PC-9 (cell line): Measurements from ENCODE around the gene ENAH. TPM values are rescaled to one million over a fixed set of nuclear protein-coding genes. Genes with fewer than 3 reads are reported as not detected.

ENCODE experiments used
- BruUV-seq: library from RNA; stranded (reverse); fragments of 400-500 nt; replicated peaks from 2 replicates; lab custom pipeline; 2021; lab: Mats Ljungman, UMichigan
- CTCF ChIA-PET: fragments of 300-600 bp; sonication (Branson Sonifier 250); formaldehyde crosslinking; loops from one replicate; lab custom pipeline; 2022; ENCODE audit warnings: antibody characterized with exemption; lab: Charles Lee
- POLR2A ChIA-PET: fragments of 300-600 bp; sonication (Branson Sonifier 250); formaldehyde crosslinking; loops from one replicate; lab custom pipeline; 2022; ENCODE audit warnings: antibody characterized with exemption; ENCODE audit not compliant: unreplicated experiment; lab: Charles Lee
- DNase-seq, 2 experiments: peaks; one replicate each; pipeline versions ENCODE4 v3.0.0 to v3.0.0-alpha.2; 2015 to 2022; ENCODE audit warnings: mixed read lengths in 1 of 2
- H2AFZ ChIP-seq: fragments of 200-600 bp; sonication (generic); 2 replicates; pipeline ENCODE4 v1.8.1; 2017; ENCODE audit warnings: antibody characterized with exemption
- H3F3A ChIP-seq: fragments of 200-600 bp; sonication (generic); 2 replicates; pipeline ENCODE4 v1.8.1; 2017; ENCODE audit warnings: antibody characterized with exemption, mild to moderate bottlenecking, low read depth; ENCODE audit not compliant: insufficient read depth
- H3K27ac ChIP-seq: fragments of 200-600 bp; sonication (generic); 2 replicates; pipeline ENCODE4 v1.6.1; 2016; ENCODE audit warnings: mixed run types
- H3K27me3 ChIP-seq: fragments of 200-600 bp; sonication (generic); 2 replicates; pipeline ENCODE4 v1.6.1; 2016; ENCODE audit warnings: low read depth, mixed run types; ENCODE audit not compliant: insufficient read depth
- H3K36me3 ChIP-seq: fragments of 200-600 bp; sonication (generic); 2 replicates; pipeline ENCODE4 v1.6.1; 2016; ENCODE audit warnings: low read depth, mixed run types
- H3K4me1 ChIP-seq: fragments of 200-600 bp; sonication (generic); replicated peaks from 2 replicates; pipeline ENCODE4 v1.6.1; 2016; ENCODE audit warnings: mixed run types; ENCODE audit not compliant: insufficient read depth
- H3K4me2 ChIP-seq: fragments of 200-600 bp; sonication (generic); 2 replicates; pipeline ENCODE4 v1.6.1; 2017; ENCODE audit warnings: mixed run types
- H3K4me3 ChIP-seq: fragments of 200-600 bp; sonication (generic); 2 replicates; pipeline ENCODE4 v1.6.1; 2016; ENCODE audit warnings: mixed run types
- H3K79me2 ChIP-seq: fragments of 200-600 bp; sonication (generic); 2 replicates; pipeline ENCODE4 v1.6.1; 2017; ENCODE audit warnings: low read depth, mixed run types
- H3K9me2 ChIP-seq: fragments of 200-600 bp; sonication (generic); 2 replicates; pipeline ENCODE4 v1.8.1; 2017; ENCODE audit warnings: mild to moderate bottlenecking; ENCODE audit not compliant: insufficient read depth
- H3K9me3 ChIP-seq: fragments of 200-600 bp; sonication (generic); 2 replicates; pipeline ENCODE4 v1.8.1; 2016; ENCODE audit warnings: low read depth; ENCODE audit not compliant: insufficient read depth
- H4K20me1 ChIP-seq: fragments of 200-600 bp; sonication (generic); 2 replicates; pipeline ENCODE4 v1.8.1; 2017; ENCODE audit not compliant: insufficient read depth
- CTCF ChIP-seq: fragments of 200-600 bp; sonication (generic); conservative IDR thresholded peaks from 2 replicates; pipeline ENCODE4 v1.6.1; 2017; ENCODE audit warnings: mixed run types, antibody characterized with exemption, mild to moderate bottlenecking, moderate library complexity
- EZH2 ChIP-seq: fragments of 200-600 bp; sonication (generic); IDR thresholded peaks from 2 replicates; pipeline ENCODE4 v1.8.0; 2017; ENCODE audit warnings: antibody characterized with exemption, low read depth
- intact Hi-C: fragments of 100-400 bp; cut with micrococcal nuclease; formaldehyde crosslinking; loops from one replicate; pipeline ENCODE4 v1.10.0; 2022; ENCODE audit not compliant: unreplicated experiment
- total RNA-seq: library from RNA; stranded (reverse); gene quantifications from 2 replicates; pipeline ENCODE4 v1.2.3, GENCODE V29; 2021

ENAH gene
- total RNA-seq, 1 experiment from 2014 or later: 167 TPM

GRCh38 chr1:225598847-225599246 lies 54.1 kb downstream of the ENAH start:
- Histone ChIP-seq H4K20me1 (peaks cover 5% of the 10 kb centered on the region; the same call in 1 of the 2 replicates), H3K27ac (no peak overlapping the region), H3K9me2 (no peaks in the 10 kb centered on the region), H3K4me1 (peaks cover 30% of the 10 kb centered on the region), H3K9me3 (no peaks in the 10 kb centered on the region), H3K36me3 (0 out of 2 replicates have a peak, but pooled peaks cover 9% of the 10 kb centered on the region), H3K27me3 (no peaks in the 10 kb centered on the region), H3K4me3 (no peak overlapping the region), H3K4me2 (no peak overlapping the region), H3K79me2 (peaks cover 96% of the 10 kb centered on the region), H2AFZ (no peak overlapping the region), H3F3A (peaks cover 38% of the 10 kb centered on the region)
- TF ChIP-seq EZH2 (no peak), CTCF (no peak)
- no TSS peak for BruUV-seq
- intact Hi-C loops: no loop called here
- peak in 1 of 2 experiments; percentile 39 for DNase-seq
- POLR2A ChIA-PET: interaction anchor here (0.7 kb wide), 1 partner anchor 13 kb away, joined by 4 read pairs; no protein-coding TSS in a partner anchor
- CTCF ChIA-PET: no interaction called here

- intact Hi-C loops: no loop called here
- Histone ChIP-seq H4K20me1 (0 out of 2 replicates have a peak, but pooled peaks cover 6% of the 10 kb centered on the region), H3K4me2 (no peak overlapping the region), H3K4me1 (peaks cover 22% of the 10 kb centered on the region), H3F3A (peaks cover 32% of the 10 kb centered on the region), H3K9me2 (no peaks in the 10 kb centered on the region), H3K27ac (peak overlapping the region; percentile 30; the same call in 1 of the 2 replicates), H3K36me3 (0 out of 2 replicates have a peak, but pooled peaks cover 9% of the 10 kb centered on the region), H3K27me3 (no peaks in the 10 kb centered on the region), H3K4me3 (no peak overlapping the region), H3K79me2 (peaks cover 96% of the 10 kb centered on the region), H3K9me3 (no peaks in the 10 kb centered on the region), H2AFZ (no peak overlapping the region)
- ChIA-PET CTCF (interaction anchor here (0.7 kb wide), 1 partner anchor 30 kb away, joined by 3 read pairs; no protein-coding TSS in a partner anchor), POLR2A (no interaction called here)
- DNase-seq: no peak
- no peak for TF ChIP-seq CTCF
- TF ChIP-seq EZH2: no peak
- BruUV-seq: no TSS peak
These were observed 54.9 kb downstream of the ENAH start for GRCh38 chr1:225597926-225598575.

GRCh38 chr1:225596736-225597135 lies 56.2 kb downstream of the ENAH start:
- no peaks in the 10 kb centered on the region for H3K9me3 ChIP-seq
- BruUV-seq: no TSS peak
- no peaks in the 10 kb centered on the region for H3K9me2 ChIP-seq
- peaks cover 94% of the 10 kb centered on the region for H3K79me2 ChIP-seq
- no peak overlapping the region for H3K4me2 ChIP-seq
- no peaks in the 10 kb centered on the region for H3K27me3 ChIP-seq
- DNase-seq: no peak
- H3K36me3 ChIP-seq: 0 out of 2 replicates have a peak, but pooled peaks cover 9% of the 10 kb centered on the region
- peaks cover 10% of the 10 kb centered on the region; the same call in 1 of the 2 replicates for H3K4me1 ChIP-seq
- intact Hi-C loops: no loop called here
- no peak overlapping the region for H2AFZ ChIP-seq
- TF ChIP-seq CTCF (no peak), EZH2 (no peak)
- no peak overlapping the region for H3K4me3 ChIP-seq
- H3F3A ChIP-seq: peaks cover 24% of the 10 kb centered on the region
- 0 out of 2 replicates have a peak, but pooled peaks cover 6% of the 10 kb centered on the region for H4K20me1 ChIP-seq
- ChIA-PET POLR2A (interaction anchor here (0.5 kb wide), 1 partner anchor 340 kb away, joined by 3 read pairs; no protein-coding TSS in a partner anchor), CTCF (no interaction called here)
- H3K27ac ChIP-seq: no peak overlapping the region
